DMS153 treated with DMSO at 0.1 percent for 48 hours (cell line): ENCODE measurements around the gene MACC1.
A peak's percentile ranks its signal among the peaks of the same experiment; 100 is the strongest.

ENCODE experiments used
- DNase-seq: peaks from one replicate; lab custom pipeline; 2025; ENCODE audit not compliant: unreplicated experiment; lab: John Stamatoyannopoulos, UW

MACC1 gene

GRCh38 chr7:20183086-20183485 is 34.1 kb downstream of the MACC1 start:
- DNase-seq, result no peak

DNA sequence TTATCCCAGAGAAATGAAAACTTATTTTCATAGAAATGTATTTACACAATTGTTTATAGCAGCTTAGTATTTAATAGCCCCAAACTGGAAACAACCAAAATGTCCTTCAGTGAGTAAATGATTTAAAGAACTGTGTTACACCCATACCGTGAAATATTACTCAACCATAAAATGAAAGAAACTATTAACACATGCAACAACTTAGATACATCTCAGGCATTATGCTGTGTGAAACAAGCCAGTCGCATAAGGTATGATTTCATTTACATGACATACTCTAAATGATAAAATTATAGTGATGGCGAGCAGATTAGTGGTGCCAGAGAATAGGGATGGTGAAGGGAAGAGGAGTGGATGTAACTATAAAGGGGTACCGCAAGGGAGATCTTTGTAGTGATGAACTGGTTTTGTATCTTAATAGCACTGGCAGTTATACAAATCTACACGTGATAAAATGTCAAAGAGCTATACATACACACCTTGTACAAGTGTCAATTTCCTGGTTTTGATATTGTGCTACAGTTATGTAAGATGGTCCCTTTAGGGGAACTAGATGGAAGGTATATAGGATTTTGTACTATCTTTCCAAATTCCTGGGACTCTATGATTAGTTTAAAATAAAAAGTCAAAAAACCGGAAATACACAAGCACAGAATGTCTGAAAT is 40.5 kb downstream of the MACC1 start:
- no peak for DNase-seq

GRCh38 chr7:20173828-20174227 is 43.4 kb downstream of the MACC1 start:
- no peak for DNase-seq

DNA sequence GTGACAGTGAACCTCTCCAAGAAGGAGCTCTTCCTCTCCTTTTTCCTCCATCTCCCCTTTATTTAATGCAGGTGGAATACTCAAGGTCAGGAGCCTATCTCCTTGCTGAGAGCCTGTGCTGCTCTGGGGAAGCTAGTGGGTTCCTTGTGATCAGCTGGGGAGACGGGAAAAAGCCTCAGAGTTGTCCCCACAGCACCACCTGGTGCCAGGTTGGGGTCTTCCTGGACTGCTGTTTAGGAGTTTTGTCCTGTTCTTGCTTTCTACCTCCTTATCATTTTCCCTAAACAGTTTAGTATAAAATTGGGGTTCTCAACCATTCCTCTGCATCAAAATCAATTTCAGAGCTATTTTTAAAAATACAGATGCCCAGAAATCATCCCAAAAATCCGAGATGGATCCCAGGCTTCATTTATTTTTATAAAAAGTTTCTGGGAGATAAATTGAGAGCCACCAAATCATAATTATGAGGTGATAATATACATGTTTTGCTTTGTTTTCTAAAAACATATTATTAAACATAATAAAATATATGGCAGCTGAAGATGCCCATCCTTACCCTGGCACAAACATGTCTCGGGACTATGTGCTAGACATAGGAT is 44.3 kb downstream of the MACC1 start:
- DNase-seq, result peak; percentile 34

DNA sequence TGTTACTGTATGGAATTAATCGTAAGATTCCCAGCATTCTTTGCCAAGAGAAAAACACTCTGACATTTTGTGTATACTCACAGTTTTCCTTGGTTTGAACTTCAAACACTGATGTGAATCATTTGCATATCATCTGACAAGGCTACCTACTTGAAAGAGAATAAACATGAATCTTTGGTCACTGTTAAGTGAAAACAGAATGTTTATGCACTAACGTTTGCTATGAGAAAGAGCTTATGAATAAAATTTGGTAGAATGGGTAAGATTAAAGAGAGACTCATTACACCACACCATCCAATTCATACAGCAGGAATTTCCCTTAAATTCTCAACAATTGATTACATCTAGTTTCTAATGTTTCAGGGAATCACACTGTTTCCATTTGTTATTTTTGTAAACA is 46.6 kb downstream of the MACC1 start:
- no peak for DNase-seq

- no peak for DNase-seq
Observed at GRCh38 chr7:20165146-20165510, 52.1 kb downstream of the MACC1 start.

- no peak for DNase-seq
Observed at GRCh38 chr7:20164425-20165145, 52.6 kb downstream of the MACC1 start.

DNA sequence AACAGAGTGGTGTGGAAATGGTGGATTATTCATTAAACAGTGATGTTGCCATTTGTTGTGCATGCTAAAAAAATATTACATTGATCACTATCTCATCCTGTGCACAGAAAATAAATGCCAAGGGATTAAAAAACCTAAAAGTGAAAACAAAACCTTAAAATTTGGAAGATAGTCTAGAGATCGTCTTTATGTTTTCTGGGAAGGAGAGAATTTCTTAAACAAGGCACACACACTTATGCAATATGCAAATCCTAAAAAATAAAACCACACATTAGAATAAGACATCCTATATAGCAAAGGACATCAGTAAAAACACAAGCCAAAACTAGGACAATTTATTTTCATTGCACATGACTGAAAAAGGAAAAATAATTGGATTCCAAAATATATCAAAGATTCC is 54.5 kb downstream of the MACC1 start:
- no peak for DNase-seq

- DNase-seq, result no peak
Observed at GRCh38 chr7:20159226-20159747, 57.9 kb downstream of the MACC1 start.

DNA sequence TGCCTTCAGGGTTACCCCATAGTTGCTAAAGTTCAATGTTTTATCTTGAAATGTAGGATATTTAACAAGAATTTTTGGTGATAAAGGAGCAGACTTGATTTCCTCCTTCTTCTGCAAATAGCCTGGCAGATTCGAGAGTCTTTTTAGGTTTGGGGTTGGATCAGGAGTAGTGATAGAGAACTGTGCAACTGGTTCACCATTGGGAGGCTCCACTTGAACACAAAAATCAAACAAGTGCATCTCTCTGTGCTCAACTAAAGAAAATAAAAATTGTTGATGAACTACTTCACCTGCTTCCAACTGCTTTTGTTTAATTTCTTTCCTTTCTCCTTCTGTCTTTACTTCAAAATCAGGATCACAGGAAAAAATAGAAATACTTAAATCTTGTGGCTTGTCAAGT is 58.5 kb downstream of the MACC1 start:
- peak; percentile 39 for DNase-seq

DNA sequence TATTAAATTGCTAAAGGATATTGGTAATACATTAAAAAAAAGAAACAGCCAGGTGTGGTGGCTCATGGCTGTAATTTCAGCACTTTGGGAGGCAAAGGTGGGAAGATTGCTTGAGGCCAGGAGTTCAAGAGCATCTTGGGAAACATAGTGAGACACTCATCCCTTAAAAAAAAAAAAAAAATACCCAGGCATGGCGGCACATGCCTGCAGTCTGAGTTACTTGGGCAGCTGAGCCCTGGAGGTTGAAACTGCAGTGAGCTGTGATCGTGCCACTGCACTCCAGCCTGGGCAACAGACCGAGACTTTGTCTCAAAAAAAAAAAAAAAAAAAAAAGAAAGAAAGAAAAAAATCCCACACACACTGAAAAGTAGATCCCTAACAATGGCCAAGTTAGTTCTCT is 59.7 kb downstream of the MACC1 start:
- DNase-seq, result no peak

GRCh38 chr7:20153999-20154398 is 63.2 kb downstream of the MACC1 start:
- no peak for DNase-seq

DNA sequence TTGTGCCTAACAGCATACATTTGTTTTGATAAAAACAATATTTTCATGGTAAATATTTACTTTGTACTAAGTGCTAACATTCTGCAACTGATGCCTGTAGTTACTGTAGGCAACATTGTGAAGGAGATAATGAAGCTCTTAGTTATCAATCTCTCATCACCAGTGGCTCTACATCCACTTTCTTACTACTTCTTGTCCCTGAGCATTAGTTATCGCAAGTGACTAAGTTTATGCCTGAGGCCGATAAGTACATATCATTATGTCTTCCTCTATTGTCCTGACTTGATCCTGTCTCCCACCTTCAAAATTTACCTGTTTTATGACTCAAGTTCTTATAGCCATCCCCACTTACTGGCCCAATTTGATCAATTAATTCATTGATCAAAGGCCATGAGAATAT is 63.6 kb downstream of the MACC1 start:
- no peak for DNase-seq

DNA sequence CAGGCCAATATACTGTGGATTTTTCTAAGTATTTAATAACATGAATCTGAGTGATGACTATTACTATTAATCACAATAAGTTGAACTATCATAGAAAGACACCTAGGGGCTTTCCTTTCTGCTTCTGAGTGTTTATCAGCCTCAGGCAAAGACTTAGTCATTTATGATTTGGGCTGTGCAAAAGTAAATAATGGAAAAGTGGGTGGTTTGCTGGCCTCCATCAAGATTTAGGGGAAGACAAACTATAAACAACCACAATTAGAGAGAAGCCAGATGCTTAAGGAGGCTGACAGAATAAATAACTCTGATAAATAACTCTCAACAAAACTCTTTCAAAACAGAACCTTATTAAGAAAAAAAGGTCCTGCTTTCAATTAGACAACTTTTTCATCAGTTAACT is 64.7 kb downstream of the MACC1 start:
- no peak for DNase-seq

DNA sequence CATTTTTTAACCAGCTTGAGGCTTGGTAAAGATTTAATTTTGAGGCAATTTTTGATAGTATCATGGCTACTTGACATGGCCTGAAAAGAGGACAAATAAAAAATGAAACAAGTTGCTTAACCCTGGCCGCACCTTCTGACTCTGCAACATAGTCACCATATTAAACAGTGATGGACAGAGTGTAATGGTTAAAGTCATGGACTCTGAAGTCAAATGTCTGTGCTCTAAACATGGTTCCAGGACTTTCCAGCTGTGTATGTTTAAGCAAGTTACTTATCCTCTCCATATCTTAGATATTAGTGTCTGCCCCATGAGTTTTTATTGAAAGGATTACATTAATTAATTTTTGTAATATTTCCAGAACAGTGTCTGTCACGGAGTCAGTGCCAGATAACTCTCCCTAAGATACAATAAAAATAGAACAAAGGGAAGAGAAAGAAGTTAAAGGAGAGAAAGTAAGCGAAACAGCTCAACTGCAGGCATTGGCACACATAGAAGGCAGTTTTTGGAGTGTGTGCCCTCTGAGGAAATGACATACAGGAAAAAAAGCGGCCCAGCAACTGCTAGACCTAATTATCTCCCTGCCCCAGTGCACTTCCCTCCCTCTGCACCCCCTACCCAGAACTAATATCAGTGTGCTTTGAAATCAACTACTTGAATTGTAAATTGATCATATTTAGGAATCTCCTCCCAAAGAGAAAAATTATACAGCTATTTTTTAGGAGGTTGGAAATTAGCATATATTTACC is 65.3 kb downstream of the MACC1 start:
- no peak for DNase-seq

DNA sequence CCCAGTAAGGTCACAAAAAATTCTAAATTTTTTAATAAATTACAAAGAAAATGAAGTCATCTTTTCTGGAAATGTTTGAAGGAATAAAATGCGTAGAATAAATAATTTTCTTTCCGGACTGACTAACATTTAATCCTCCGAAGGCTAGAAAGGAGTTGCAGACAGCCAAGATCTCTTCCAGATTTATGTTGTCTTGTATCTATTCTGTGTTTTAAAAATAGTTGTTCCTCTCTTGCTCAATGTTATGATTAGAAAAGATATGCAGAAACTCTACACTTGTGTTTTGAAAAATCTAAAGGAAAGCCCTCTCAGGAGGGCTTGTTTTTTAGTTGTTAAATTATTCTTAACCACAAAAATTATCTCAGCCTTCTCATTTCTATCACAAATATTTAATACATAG is 70.7 kb downstream of the MACC1 start:
- DNase-seq, result no peak

DNA sequence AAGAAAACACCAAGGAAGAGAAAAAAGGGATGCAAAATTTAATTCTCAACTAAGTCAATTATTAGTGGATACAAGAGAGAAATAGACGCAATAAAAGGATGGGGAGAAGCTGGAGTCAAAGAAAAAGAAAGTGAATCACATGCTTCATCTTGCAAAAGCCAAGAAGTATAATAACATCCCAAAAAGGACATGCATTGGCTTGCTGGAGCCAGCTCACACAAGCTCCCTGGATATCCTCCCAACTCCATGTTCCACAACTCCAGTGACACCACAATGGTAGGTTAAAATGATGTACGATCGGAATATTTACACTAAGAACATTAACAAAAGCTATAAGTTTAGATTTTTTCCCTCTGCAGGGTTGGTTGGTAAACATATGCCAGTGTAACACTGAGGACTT is 72.4 kb downstream of the MACC1 start:
- no peak for DNase-seq

- DNase-seq, result peak; percentile 22
Observed at GRCh38 chr7:20141666-20142065, 75.5 kb downstream of the MACC1 start.

DNA sequence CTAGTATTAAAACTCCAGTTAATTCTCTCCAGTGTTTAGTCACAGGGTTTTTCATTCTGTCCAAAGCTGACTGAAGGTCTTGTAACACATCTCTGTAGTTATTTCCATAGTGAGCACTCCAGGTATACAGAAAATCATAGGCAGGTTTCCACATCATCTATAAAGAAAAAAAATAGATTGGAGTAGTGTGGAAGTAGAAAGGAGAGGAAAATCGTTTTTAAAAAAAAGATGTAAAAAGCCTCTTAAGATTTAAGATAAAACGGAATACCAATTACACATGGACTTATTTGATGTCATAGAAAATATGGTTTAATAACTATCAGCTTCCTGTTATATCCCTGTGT is 76.2 kb downstream of the MACC1 start:
- no peak for DNase-seq

DNA sequence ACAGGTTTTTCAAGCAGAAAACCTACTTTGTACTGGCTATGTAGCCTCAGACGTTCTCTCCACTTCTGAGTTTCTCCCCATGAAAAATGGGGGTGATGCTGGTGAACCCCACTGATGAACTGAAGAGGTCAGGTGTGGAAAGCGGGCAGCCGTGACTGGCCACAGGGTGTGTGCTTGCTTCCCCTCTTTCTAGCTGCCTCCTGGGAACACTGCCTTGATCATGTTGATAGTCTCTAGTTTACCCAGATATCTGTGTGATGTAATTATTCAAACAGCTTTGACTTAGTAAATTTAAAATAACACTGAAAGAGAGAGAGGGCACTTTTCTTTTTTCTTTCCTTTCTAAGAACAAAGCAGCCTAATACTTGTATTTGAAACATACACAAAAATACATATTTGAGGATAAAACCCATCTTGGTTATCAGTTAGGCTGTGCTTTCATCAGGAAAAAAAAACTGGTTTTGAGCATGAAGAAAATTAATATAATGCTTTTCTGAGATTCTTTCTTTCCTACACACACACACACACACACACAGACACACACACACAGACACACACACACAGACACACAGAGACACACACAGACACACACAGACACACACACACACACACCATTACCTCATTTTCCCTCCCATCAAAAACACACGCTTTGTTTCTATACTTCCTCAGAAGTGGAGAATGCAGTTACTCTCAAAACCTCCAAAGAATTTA is 76.7 kb downstream of the MACC1 start:
- DNase-seq, result no peak

- no peak for DNase-seq
Observed at GRCh38 chr7:20136647-20137046, 80.5 kb downstream of the MACC1 start.
